GM12801 (cell line): Measurements from ENCODE around the gene ACBD4.
A peak's percentile ranks its signal among the peaks of the same experiment; 100 is the strongest.

Experiments used
- CTCF ChIP-seq: IDR thresholded peaks from one replicate; pipeline ENCODE4 v1.5.1; 2011; ENCODE audit warnings: control low read depth; ENCODE audit not compliant: insufficient read length; ENCODE audit errors: extremely low read depth

The ACBD4 gene

GRCh38 chr17:45135192-45135977 is at the start of gene ACBD4:
ACBD4 (plus strand) TSS chr17:45135687; CDS start chr17:45136145, 458 bp downstream.
- TF ChIP-seq CTCF, result peak; percentile 92

GRCh38 chr17:45086391-45086790 is 49.1 kb upstream of the ACBD4 start:
- TF ChIP-seq CTCF, result no peak

GRCh38 chr17:45086865-45087503 is 48.5 kb upstream of the ACBD4 start:
- TF ChIP-seq CTCF, result no peak

- TF ChIP-seq CTCF, result no peak
These were observed 47.9 kb upstream of the ACBD4 start for GRCh38 chr17:45087504-45087975.

- TF ChIP-seq CTCF, result no peak
These were observed 47.5 kb upstream of the ACBD4 start for GRCh38 chr17:45087978-45088377.

GRCh38 chr17:45088741-45089140 is 46.7 kb upstream of the ACBD4 start:
- TF ChIP-seq CTCF, result no peak

GRCh38 chr17:45090711-45091110 is 44.8 kb upstream of the ACBD4 start:
- no peak for TF ChIP-seq CTCF
